Measurements from ENCODE around the gene MRPL43. TPM values are rescaled to one million over a fixed set of nuclear protein-coding genes. Genes with fewer than 3 reads are reported as not detected.

The MRPL43 gene
- total and polyA plus RNA-seq, 2 donors (not counting 1 experiment from before 2014, with no cell fraction given), result 61.4 to 62.1 TPM

DNA sequence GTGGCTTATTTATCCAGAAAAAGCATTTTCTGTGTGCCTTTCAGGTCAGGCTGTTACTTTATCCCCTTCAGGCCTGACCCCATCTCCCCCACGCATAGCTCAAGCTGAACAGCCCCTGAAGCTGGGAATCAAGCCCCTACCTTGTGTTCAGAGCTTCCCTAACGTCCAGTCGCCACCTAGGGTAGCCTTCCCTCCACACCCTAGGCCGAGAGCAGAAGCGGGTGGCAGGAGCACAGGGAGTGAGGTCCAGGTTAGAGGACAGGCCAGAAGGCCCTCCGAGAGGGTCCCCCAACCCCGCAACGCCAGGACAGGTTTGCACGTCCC lies 18.5 kb downstream of the MRPL43 start:
- peak overlapping the region; percentile 79 for H2AFZ ChIP-seq (ENCODE audit: low read length)
- H3K9me3 ChIP-seq (ENCODE audit: control insufficient read depth, insufficient read depth, low read depth, low read length), result no peaks in the 10 kb centered on the region
- peaks cover 3% of the 10 kb centered on the region for H3K4me1 ChIP-seq (ENCODE audit: control insufficient read depth, extremely low read depth, insufficient read depth, low read length)
- H3K4me2 ChIP-seq (ENCODE audit: extremely low read depth, insufficient read depth, low read length), result peak overlapping the region; percentile 87
- no peaks in the 10 kb centered on the region for H4K20me1 ChIP-seq (ENCODE audit: control insufficient read depth, extremely low read depth, insufficient read depth, low read length)
- peak overlapping the region; percentile 7 to 68 (median 38) for H3K4me3 ChIP-seq (replicated peaks in 1 of 4; ENCODE audit: control extremely low read depth in 1 of 4, insufficient read depth in 1 of 4, low read depth in 3 of 4, low read length in 4 of 4)
- no peak for DNase-seq (ENCODE audit: low read depth in 2 of 2)
- no peaks in the 10 kb centered on the region for H3K79me2 ChIP-seq (ENCODE audit: control insufficient read depth, insufficient read depth, low read length)
- H3K27me3 ChIP-seq (ENCODE audit: control insufficient read depth, insufficient read depth, low read length), result no peaks in the 10 kb centered on the region
- no peak overlapping the region for H3K9ac ChIP-seq (ENCODE audit: insufficient read depth, low read length)
- no peak overlapping the region for H3K27ac ChIP-seq (ENCODE audit: insufficient read depth, low read length)
- TF ChIP-seq CTCF (conservative IDR thresholded peaks at IDR 0.05 in 1 of 2, IDR thresholded peaks at IDR 0.05 in 1 of 2; ENCODE audit: low read depth in 1 of 2, low read length in 2 of 2) (no peak), EZH2 (IDR thresholded peaks at IDR 0.05; ENCODE audit: low read length, missing control alignments) (no peak)
- peaks cover 2% of the 10 kb centered on the region for H3K36me3 ChIP-seq (ENCODE audit: control insufficient read depth, insufficient read depth, low read length)

GRCh38 chr10:100968062-100968736 lies 19.1 kb downstream of the MRPL43 start:
- H3K79me2 ChIP-seq (ENCODE audit: control insufficient read depth, insufficient read depth, low read length), result no peaks in the 10 kb centered on the region
- no peak overlapping the region for H2AFZ ChIP-seq (ENCODE audit: low read length)
- no peak overlapping the region for H3K4me3 ChIP-seq (replicated peaks in 1 of 4; ENCODE audit: control extremely low read depth in 1 of 4, insufficient read depth in 1 of 4, low read depth in 3 of 4, low read length in 4 of 4)
- peaks cover 2% of the 10 kb centered on the region for H3K36me3 ChIP-seq (ENCODE audit: control insufficient read depth, insufficient read depth, low read length)
- DNase-seq (ENCODE audit: low read depth in 2 of 2), result no peak
- H3K4me1 ChIP-seq (ENCODE audit: control insufficient read depth, extremely low read depth, insufficient read depth, low read length), result peaks cover 3% of the 10 kb centered on the region
- TF ChIP-seq CTCF (conservative IDR thresholded peaks at IDR 0.05 in 1 of 2, IDR thresholded peaks at IDR 0.05 in 1 of 2; ENCODE audit: low read depth in 1 of 2, low read length in 2 of 2), result no peak
- no peak for TF ChIP-seq EZH2 (IDR thresholded peaks at IDR 0.05; ENCODE audit: low read length, missing control alignments)
- no peak overlapping the region for H3K4me2 ChIP-seq (ENCODE audit: extremely low read depth, insufficient read depth, low read length)
- no peaks in the 10 kb centered on the region for H3K27me3 ChIP-seq (ENCODE audit: control insufficient read depth, insufficient read depth, low read length)
- H3K9ac ChIP-seq (ENCODE audit: insufficient read depth, low read length), result no peak overlapping the region
- no peaks in the 10 kb centered on the region for H3K9me3 ChIP-seq (ENCODE audit: control insufficient read depth, insufficient read depth, low read depth, low read length)
- no peaks in the 10 kb centered on the region for H4K20me1 ChIP-seq (ENCODE audit: control insufficient read depth, extremely low read depth, insufficient read depth, low read length)
- no peak overlapping the region for H3K27ac ChIP-seq (ENCODE audit: insufficient read depth, low read length)

- Histone ChIP-seq H3K79me2 (ENCODE audit: control insufficient read depth, insufficient read depth, low read length) (no peaks in the 10 kb centered on the region), H4K20me1 (ENCODE audit: control insufficient read depth, extremely low read depth, insufficient read depth, low read length) (no peaks in the 10 kb centered on the region), H3K27me3 (ENCODE audit: control insufficient read depth, insufficient read depth, low read length) (no peaks in the 10 kb centered on the region), H3K4me2 (ENCODE audit: extremely low read depth, insufficient read depth, low read length) (no peak overlapping the region), H3K4me3 (replicated peaks in 1 of 4; ENCODE audit: control extremely low read depth in 1 of 4, insufficient read depth in 1 of 4, low read depth in 3 of 4, low read length in 4 of 4) (no peak overlapping the region), H3K9me3 (ENCODE audit: control insufficient read depth, insufficient read depth, low read depth, low read length) (no peaks in the 10 kb centered on the region), H3K9ac (ENCODE audit: insufficient read depth, low read length) (no peak overlapping the region), H3K4me1 (ENCODE audit: control insufficient read depth, extremely low read depth, insufficient read depth, low read length) (peaks cover 3% of the 10 kb centered on the region), H2AFZ (ENCODE audit: low read length) (no peak overlapping the region), H3K27ac (ENCODE audit: insufficient read depth, low read length) (no peak overlapping the region), H3K36me3 (ENCODE audit: control insufficient read depth, insufficient read depth, low read length) (peaks cover 2% of the 10 kb centered on the region)
- TF ChIP-seq CTCF (conservative IDR thresholded peaks at IDR 0.05 in 1 of 2, IDR thresholded peaks at IDR 0.05 in 1 of 2; ENCODE audit: low read depth in 1 of 2, low read length in 2 of 2), result no peak
- no peak for TF ChIP-seq EZH2 (IDR thresholded peaks at IDR 0.05; ENCODE audit: low read length, missing control alignments)
- DNase-seq (ENCODE audit: low read depth in 2 of 2), result no peak
These were observed 20.0 kb downstream of the MRPL43 start for GRCh38 chr10:100967332-100967731.

Measured in fibroblast of lung (primary cell).